Esophagus squamous epithelium (tissue), 4 donors: Measurements from ENCODE around the gene NBL1.

Source experiments
- POLR2A ChIP-seq, 4 donors: fragments of 450-650 bp; IDR thresholded peaks; one replicate each; pipeline ENCODE4 v1.6.1; 2017; ENCODE audit warnings: antibody characterized with exemption in 4 of 4, mild to moderate bottlenecking in 4 of 4, moderate library complexity in 3 of 4
- TF ChIP-seq, protein P1 (sequence below), 6 experiments: fragments of 450-650 bp in 4 of 6; fragments of 200-600 bp in 2 of 6; sonication (generic) in 2 of 6; IDR thresholded peaks; one replicate each; pipeline ENCODE4 v1.5.1; 2016 to 2019; ENCODE audit warnings: antibody characterized with exemption in 6 of 6, mild to moderate bottlenecking in 4 of 6, moderate library complexity in 4 of 6

DNA sequence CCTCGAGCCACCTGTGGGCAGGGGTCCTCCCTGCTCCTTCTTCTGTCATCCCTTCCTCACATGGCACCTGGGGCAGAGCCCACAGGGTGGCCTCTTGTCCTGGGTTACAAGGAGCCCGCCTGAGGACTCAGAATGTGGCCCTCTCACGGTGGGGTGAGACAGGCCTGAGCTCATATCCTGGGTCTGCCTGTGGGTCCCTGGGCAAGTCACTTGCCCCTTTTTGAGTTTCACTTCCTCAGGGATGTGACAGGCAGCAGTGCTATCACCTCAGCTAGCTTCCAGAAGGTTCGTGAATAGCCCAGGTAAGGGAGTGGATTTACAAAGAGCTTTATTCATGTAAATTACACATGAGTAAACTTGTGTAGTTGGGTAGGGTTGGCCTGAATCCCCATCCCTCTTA is 54.1 kb downstream of the NBL1 start:
- TF ChIP-seq, protein P1, sequence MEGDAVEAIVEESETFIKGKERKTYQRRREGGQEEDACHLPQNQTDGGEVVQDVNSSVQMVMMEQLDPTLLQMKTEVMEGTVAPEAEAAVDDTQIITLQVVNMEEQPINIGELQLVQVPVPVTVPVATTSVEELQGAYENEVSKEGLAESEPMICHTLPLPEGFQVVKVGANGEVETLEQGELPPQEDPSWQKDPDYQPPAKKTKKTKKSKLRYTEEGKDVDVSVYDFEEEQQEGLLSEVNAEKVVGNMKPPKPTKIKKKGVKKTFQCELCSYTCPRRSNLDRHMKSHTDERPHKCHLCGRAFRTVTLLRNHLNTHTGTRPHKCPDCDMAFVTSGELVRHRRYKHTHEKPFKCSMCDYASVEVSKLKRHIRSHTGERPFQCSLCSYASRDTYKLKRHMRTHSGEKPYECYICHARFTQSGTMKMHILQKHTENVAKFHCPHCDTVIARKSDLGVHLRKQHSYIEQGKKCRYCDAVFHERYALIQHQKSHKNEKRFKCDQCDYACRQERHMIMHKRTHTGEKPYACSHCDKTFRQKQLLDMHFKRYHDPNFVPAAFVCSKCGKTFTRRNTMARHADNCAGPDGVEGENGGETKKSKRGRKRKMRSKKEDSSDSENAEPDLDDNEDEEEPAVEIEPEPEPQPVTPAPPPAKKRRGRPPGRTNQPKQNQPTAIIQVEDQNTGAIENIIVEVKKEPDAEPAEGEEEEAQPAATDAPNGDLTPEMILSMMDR (IDR thresholded peaks at IDR 0.05) = no peak
- TF ChIP-seq POLR2A (IDR thresholded peaks at IDR 0.05) = no peak
